HepG2 (cell line): ENCODE measurements around the gene CNTFR. TPM values are rescaled to one million over a fixed set of nuclear protein-coding genes. Genes with fewer than 3 reads are reported as not detected.

Experiments
- ATAC-seq: fragments of 200-7000 bp; cut with Tn5 transposase; 3 replicates; pipeline ENCODE4 v1.9.1; 2020; ENCODE audit warnings: mild to moderate bottlenecking, moderate library complexity
- BruUV-seq: library from RNA; stranded (reverse); fragments of 400-500 nt; replicated peaks from 2 replicates; lab custom pipeline; 2021; lab: Mats Ljungman, UMichigan
- CTCF ChIA-PET: fragments of 300-600 bp; formaldehyde crosslinking; extraction: SDS; loops from one replicate; lab custom pipeline; 2021; ENCODE audit warnings: low total read pairs, inconsistent platforms, low intra/inter-chr PET ratio; lab: Yijun Ruan, JAX
- POLR2A ChIA-PET: fragments of 350-600 bp; sonication (Branson Sonifier 250); formaldehyde crosslinking; loops from one replicate; lab custom pipeline; 2020; ENCODE audit warnings: antibody characterized with exemption, inconsistent platforms; lab: Yijun Ruan, JAX
- DNase-seq: peaks from one replicate; pipeline ENCODE4 v3.0.0-alpha.2; 2015; ENCODE audit warnings: low spot score
- FAIRE-seq: peaks from 3 replicates; lab custom pipeline; 2011; peaks lifted over from hg19 to GRCh38; lab: Jason Lieb, UNC
- H2AFZ ChIP-seq: one replicate; pipeline ENCODE4 v1.6.1; 2011; ENCODE audit warnings: low read length, inconsistent platforms
- H3K27ac ChIP-seq: fragments of 300-600 bp; 3 replicates; pipeline ENCODE4 v1.8.0; 2011; ENCODE audit warnings: mixed run types, mild to moderate bottlenecking, mixed read lengths, low read length, inconsistent platforms; ENCODE audit not compliant: insufficient read depth; ENCODE audit errors: extremely low read length
- H3K27me3 ChIP-seq, 2 experiments: fragments of 200-600 bp in 1 of 2; 2 replicates in 1 of 2; 3 replicates in 1 of 2; pipeline versions ENCODE4 v1.6.0 to v1.8.0; 2011; ENCODE audit warnings: low read length in 2 of 2, mild to moderate bottlenecking in 2 of 2, moderate library complexity in 2 of 2, inconsistent platforms in 1 of 2; ENCODE audit not compliant: insufficient read depth in 2 of 2, control insufficient read depth in 1 of 2
- H3K36me3 ChIP-seq, 2 experiments: fragments of 200-600 bp in 1 of 2; replicated peaks in 1 of 2; 2 replicates in 1 of 2; 3 replicates in 1 of 2; pipeline versions ENCODE4 v1.5.1 to v1.8.0; 2011; ENCODE audit warnings: low read length in 2 of 2, inconsistent platforms in 1 of 2; ENCODE audit not compliant: insufficient read depth in 2 of 2, control insufficient read depth in 1 of 2
- H3K4me1 ChIP-seq: 2 replicates; pipeline ENCODE4 v1.5.1; 2012; ENCODE audit warnings: low read length, inconsistent platforms; ENCODE audit not compliant: insufficient read depth
- H3K4me2 ChIP-seq: 2 replicates; pipeline ENCODE4 v1.6.0; 2011; ENCODE audit warnings: low read depth, low read length, inconsistent platforms
- H3K4me3 ChIP-seq, 3 experiments: fragments of 200-600 bp in 1 of 3; sonication (generic), shearing (Covaris generic) in 1 of 3; replicated peaks in 1 of 3; 2 replicates each; pipeline ENCODE4 v1.5.1; 2011 to 2016; ENCODE audit warnings: low read length in 3 of 3, inconsistent platforms in 2 of 3, low read depth in 2 of 3, mild to moderate bottlenecking in 2 of 3, control low read depth in 1 of 3, mixed read lengths in 1 of 3; ENCODE audit not compliant: insufficient read depth in 1 of 3
- H3K79me2 ChIP-seq: one replicate; pipeline ENCODE4 v1.6.1; 2011; ENCODE audit warnings: low read length, inconsistent platforms; ENCODE audit not compliant: insufficient read depth
- H3K9ac ChIP-seq: 2 replicates; pipeline ENCODE4 v1.6.0; 2011; ENCODE audit warnings: mild to moderate bottlenecking, low read depth, low read length, inconsistent platforms; ENCODE audit not compliant: insufficient read depth
- H3K9me3 ChIP-seq: 2 replicates; pipeline ENCODE4 v1.5.1; 2012; ENCODE audit warnings: mild to moderate bottlenecking, low read length
- H4K20me1 ChIP-seq: 2 replicates; pipeline ENCODE4 v1.6.0; 2011; ENCODE audit warnings: inconsistent platforms, mild to moderate bottlenecking, low read length, moderate library complexity; ENCODE audit not compliant: insufficient read depth
- BRD4 ChIP-seq: sonication (generic); formaldehyde crosslinking; IDR thresholded peaks from 2 replicates; pipeline ENCODE4 v1.4.0; 2020; ENCODE audit warnings: missing genetic modification reagents
- FIP1L1 ChIP-seq: fragments of 200-400 bp; formaldehyde crosslinking; IDR thresholded peaks from 2 replicates; pipeline ENCODE4 v1.6.1; 2018; ENCODE audit warnings: low read depth, mild to moderate bottlenecking, low read length, moderate library complexity, borderline replicate concordance; ENCODE audit not compliant: insufficient read depth
- FOSL2 ChIP-seq: sonication (generic); formaldehyde crosslinking; IDR thresholded peaks from 2 replicates; pipeline ENCODE4 v1.4.0; 2020; ENCODE audit warnings: missing genetic modification reagents
- FOXC1 ChIP-seq: sonication (generic); formaldehyde crosslinking; IDR thresholded peaks from 2 replicates; pipeline ENCODE4 v1.8.0; 2022; ENCODE audit warnings: mild to moderate bottlenecking, missing genetic modification reagents, borderline replicate concordance
- HDAC2 ChIP-seq: sonication (generic); formaldehyde crosslinking; IDR thresholded peaks from 2 replicates; pipeline ENCODE4 v1.4.0; 2020; ENCODE audit warnings: missing genetic modification reagents
- KLF13 ChIP-seq: sonication (generic); formaldehyde crosslinking; IDR thresholded peaks from 2 replicates; pipeline ENCODE4 v1.4.0; 2020; ENCODE audit warnings: mild to moderate bottlenecking, missing genetic modification reagents
- NCOA5 ChIP-seq: sonication (generic); formaldehyde crosslinking; IDR thresholded peaks from 2 replicates; pipeline ENCODE4 v1.4.0; 2020; ENCODE audit warnings: missing genetic modification reagents
- PAF1 ChIP-seq: IDR thresholded peaks from 2 replicates; pipeline ENCODE4 v1.6.1; 2016; ENCODE audit warnings: missing genetic modification reagents, missing compliant biosample characterization
- TP53 ChIP-seq: sonication (generic); formaldehyde crosslinking; conservative IDR thresholded peaks from 2 replicates; pipeline ENCODE4 v1.4.0; 2020; ENCODE audit warnings: missing genetic modification reagents
- TSC22D2 ChIP-seq: sonication (generic); formaldehyde crosslinking; IDR thresholded peaks from 2 replicates; pipeline ENCODE4 v1.5.1; 2020; ENCODE audit warnings: missing genetic modification reagents, mild to moderate bottlenecking, borderline replicate concordance
- ZBTB38 ChIP-seq: sonication (generic); formaldehyde crosslinking; IDR thresholded peaks from 2 replicates; pipeline ENCODE4 v1.5.1; 2020; ENCODE audit warnings: mild to moderate bottlenecking, missing genetic modification reagents
- ZNF160 ChIP-seq: sonication (generic); formaldehyde crosslinking; IDR thresholded peaks from 2 replicates; pipeline ENCODE4 v1.8.0; 2022; ENCODE audit warnings: mild to moderate bottlenecking, inconsistent platforms, missing genetic modification reagents
- ZNF232 ChIP-seq: sonication (generic); formaldehyde crosslinking; IDR thresholded peaks from 2 replicates; pipeline ENCODE4 v1.4.0; 2020; ENCODE audit warnings: missing genetic modification reagents, borderline replicate concordance
- ZNF788 ChIP-seq: sonication (generic); formaldehyde crosslinking; IDR thresholded peaks from 2 replicates; pipeline ENCODE4 v1.5.0; 2020; ENCODE audit warnings: mild to moderate bottlenecking, missing genetic modification reagents, borderline replicate concordance
- WGBS: methylation state at CpG from one replicate; pipeline ENCODE4 v1.1.6; 2017; ENCODE audit warnings: low lambda C conversion rate; 5-methylcytosine and 5-hydroxymethylcytosine counted together
- in situ Hi-C: cut with HindIII; loops from 2 replicates; pipeline ENCODE4 v1.10.0; 2017; ENCODE audit warnings: low pct_unique_long_range_greater_than_20kb; ENCODE audit not compliant: extremely low pct_ligation_motif_present
- intact Hi-C: fragments of 100-400 bp; cut with micrococcal nuclease; formaldehyde crosslinking; loops from one replicate; pipeline ENCODE4 v1.10.0; 2022; ENCODE audit not compliant: unreplicated experiment
- polyA plus RNA-seq, 8 experiments: library from polyadenylated mRNA; depleted of rRNA in 3 of 8; stranded (reverse) in 7 of 8; unstranded in 1 of 8; fragments of >200 nt; fragmentation: Illumina TruSeq in 4 of 8; extraction: Trizol in 4 of 8; gene quantifications; 2 replicates each; pipeline versions ENCODE4 v1.2.1 to v1.2.3, GENCODE V29; 2011 to 2016; ENCODE audit warnings: low read depth in 4 of 8, missing spikeins in 1 of 8, mixed read lengths in 1 of 8; ENCODE audit not compliant: insufficient read depth in 1 of 8
- total RNA-seq, 5 experiments: library from RNA; depleted of rRNA; stranded (reverse); fragments of >200 nt; fragmentation: Illumina TruSeq; extraction: Trizol; gene quantifications; 2 replicates each; pipeline ENCODE4 v1.2.3, GENCODE V29; 2016; ENCODE audit warnings: low read depth in 1 of 5
- TF ChIP-seq, protein P1 (sequence below): sonication (generic); formaldehyde crosslinking; IDR thresholded peaks from 2 replicates; pipeline ENCODE4 v1.5.0; 2020; ENCODE audit warnings: mild to moderate bottlenecking, missing genetic modification reagents, borderline replicate concordance
- TF ChIP-seq, protein P2 (sequence below): sonication (generic); formaldehyde crosslinking; IDR thresholded peaks from 2 replicates; pipeline ENCODE4 v1.5.1; 2020; ENCODE audit warnings: missing genetic modification reagents, mild to moderate bottlenecking, borderline replicate concordance
- TF ChIP-seq, protein P3 (sequence below): sonication (generic); formaldehyde crosslinking; IDR thresholded peaks from 2 replicates; pipeline ENCODE4 v1.5.0; 2020; ENCODE audit warnings: mild to moderate bottlenecking, missing genetic modification reagents

The CNTFR gene
- total and polyA plus RNA-seq, 2 of the 13 experiments (the other 11 are each of a cell fraction or from before 2014, with no cell fraction given): not detected

DNA sequence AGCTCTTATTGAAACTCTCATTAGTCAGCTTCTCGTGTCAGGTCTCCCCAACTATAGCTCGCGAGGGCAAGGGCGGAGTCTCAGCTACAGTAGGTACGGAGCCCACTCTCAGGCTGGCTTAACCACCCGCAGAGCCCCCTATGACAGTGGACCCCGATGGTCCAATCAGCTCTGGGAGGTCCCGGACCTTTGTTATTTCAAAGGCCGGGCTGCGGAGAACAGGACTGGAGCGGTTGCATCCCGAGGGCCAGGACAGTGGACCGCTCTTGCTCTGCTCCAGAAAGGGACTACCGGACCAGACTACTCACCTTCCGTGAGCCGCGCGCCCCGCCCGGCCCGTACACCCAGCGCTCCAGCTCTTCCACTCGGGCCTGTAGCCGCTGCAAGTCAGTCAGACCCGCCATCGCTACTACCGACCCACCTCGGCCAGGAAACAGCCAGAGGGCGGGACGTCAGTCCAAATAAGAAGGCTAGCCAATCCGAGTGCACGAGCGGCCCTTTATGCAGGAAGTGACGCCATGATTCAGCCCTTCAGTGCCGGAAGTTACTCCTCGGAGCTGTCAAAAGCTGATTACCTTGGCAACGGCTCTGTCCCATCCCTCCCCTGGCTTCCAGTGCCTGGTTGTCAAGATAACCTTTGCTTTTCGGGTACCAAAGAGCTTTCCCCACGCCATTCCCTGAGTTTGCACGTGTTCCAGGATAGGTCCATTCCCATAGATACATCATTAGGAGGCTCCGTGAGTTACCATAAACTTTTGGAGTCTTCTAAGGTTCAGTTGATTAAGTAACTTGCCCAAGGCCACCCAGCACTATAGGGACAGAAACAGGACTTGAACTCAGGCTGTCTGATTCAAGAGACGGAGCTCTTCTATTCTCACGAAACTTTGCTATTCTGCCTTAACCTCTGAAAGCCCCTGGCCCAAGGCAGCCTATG is 30.8 kb upstream of the CNTFR start, which contains the start of gene DCTN3:
Gene DCTN3 (minus strand): TSS at position 435 of the 934 bp plus-strand sequence. CDS start 31 bp downstream, at position 404.
- Histone ChIP-seq H3K79me2 (no peaks in the 10 kb centered on the region), H3K4me1 (peaks cover 17% of the 10 kb centered on the region), H3K27me3 (peaks cover 0 to 2% of the 10 kb centered on the region in 2 experiments; a peak in 2 of 5 replicates), H3K4me2 (peak within 1 kb of the TSS; percentile 81), H3K4me3 (peak within 1 kb of the TSS; percentile 89 to 93 (median 89)), H3K9me3 (no peaks in the 10 kb centered on the region), H2AFZ (peak within 1 kb of the TSS; percentile 97), H4K20me1 (no peaks in the 10 kb centered on the region), H3K9ac (peak within 1 kb of the TSS; percentile 75), H3K36me3 (peaks cover 2 to 4% of the 10 kb centered on the region in 2 experiments; a peak in 2 of 5 replicates), H3K27ac (no peak within 1 kb of the TSS)
- ChIA-PET POLR2A (interaction anchor here (0.6 to 1.9 kb wide), 8 partner anchors 9 to 45 kb away, joined by 3 to 14 read pairs (median 4); partner anchors contain the start of genes ARID3C, GALT, IL11RA and SIGMAR1), CTCF (no interaction called here)
- TSS peak; percentile 68 for BruUV-seq
- peak; percentile 98 for FAIRE-seq
- intact Hi-C loops: loop anchor here (1.0 kb wide), 1 partner anchor 8 kb away; the partner anchor contains the start of gene RPP25L
- DNase-seq: peak; percentile 91
- in situ Hi-C loops: no loop called here
- peak; percentile 98 for ATAC-seq
- 14% methylated on average over 16 of the region's 43 CpGs for WGBS
- TF ChIP-seq ZNF232 (CRISPR knock-in tag): peak; percentile 70; the same call in 1 of the 2 replicates
- TF ChIP-seq TP53 (CRISPR knock-in tag): no peak
- no peak for TF ChIP-seq TSC22D2 (CRISPR knock-in tag)
- no peak; the same call in 1 of the 2 replicates for TF ChIP-seq FOSL2 (CRISPR knock-in tag)
- TF ChIP-seq HDAC2 (CRISPR knock-in tag): no peak; the same call in 1 of the 2 replicates
- no peak for TF ChIP-seq NCOA5
- no peak for TF ChIP-seq FOXC1 (CRISPR knock-in tag)
- TF ChIP-seq, protein P1, sequence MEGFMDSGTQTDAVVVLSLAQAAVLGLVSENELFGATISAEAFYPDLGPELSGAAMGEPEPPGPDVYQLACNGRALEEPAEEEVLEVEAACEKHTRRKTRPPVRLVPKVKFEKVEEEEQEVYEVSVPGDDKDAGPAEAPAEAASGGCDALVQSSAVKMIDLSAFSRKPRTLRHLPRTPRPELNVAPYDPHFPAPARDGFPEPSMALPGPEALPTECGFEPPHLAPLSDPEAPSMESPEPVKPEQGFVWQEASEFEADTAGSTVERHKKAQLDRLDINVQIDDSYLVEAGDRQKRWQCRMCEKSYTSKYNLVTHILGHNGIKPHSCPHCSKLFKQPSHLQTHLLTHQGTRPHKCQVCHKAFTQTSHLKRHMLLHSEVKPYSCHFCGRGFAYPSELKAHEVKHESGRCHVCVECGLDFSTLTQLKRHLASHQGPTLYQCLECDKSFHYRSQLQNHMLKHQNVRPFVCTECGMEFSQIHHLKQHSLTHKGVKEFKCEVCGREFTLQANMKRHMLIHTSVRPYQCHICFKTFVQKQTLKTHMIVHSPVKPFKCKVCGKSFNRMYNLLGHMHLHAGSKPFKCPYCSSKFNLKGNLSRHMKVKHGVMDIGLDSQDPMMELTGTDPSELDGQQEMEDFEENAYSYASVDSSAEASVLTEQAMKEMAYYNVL (CRISPR knock-in tag): peak; percentile 43; the same call in 1 of the 2 replicates
- TF ChIP-seq, protein P2, sequence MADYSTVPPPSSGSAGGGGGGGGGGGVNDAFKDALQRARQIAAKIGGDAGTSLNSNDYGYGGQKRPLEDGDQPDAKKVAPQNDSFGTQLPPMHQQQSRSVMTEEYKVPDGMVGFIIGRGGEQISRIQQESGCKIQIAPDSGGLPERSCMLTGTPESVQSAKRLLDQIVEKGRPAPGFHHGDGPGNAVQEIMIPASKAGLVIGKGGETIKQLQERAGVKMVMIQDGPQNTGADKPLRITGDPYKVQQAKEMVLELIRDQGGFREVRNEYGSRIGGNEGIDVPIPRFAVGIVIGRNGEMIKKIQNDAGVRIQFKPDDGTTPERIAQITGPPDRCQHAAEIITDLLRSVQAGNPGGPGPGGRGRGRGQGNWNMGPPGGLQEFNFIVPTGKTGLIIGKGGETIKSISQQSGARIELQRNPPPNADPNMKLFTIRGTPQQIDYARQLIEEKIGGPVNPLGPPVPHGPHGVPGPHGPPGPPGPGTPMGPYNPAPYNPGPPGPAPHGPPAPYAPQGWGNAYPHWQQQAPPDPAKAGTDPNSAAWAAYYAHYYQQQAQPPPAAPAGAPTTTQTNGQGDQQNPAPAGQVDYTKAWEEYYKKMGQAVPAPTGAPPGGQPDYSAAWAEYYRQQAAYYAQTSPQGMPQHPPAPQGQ (CRISPR knock-in tag): no peak
- peak; percentile 49; the same call in 1 of the 2 replicates for TF ChIP-seq ZNF788
- TF ChIP-seq, protein P3, sequence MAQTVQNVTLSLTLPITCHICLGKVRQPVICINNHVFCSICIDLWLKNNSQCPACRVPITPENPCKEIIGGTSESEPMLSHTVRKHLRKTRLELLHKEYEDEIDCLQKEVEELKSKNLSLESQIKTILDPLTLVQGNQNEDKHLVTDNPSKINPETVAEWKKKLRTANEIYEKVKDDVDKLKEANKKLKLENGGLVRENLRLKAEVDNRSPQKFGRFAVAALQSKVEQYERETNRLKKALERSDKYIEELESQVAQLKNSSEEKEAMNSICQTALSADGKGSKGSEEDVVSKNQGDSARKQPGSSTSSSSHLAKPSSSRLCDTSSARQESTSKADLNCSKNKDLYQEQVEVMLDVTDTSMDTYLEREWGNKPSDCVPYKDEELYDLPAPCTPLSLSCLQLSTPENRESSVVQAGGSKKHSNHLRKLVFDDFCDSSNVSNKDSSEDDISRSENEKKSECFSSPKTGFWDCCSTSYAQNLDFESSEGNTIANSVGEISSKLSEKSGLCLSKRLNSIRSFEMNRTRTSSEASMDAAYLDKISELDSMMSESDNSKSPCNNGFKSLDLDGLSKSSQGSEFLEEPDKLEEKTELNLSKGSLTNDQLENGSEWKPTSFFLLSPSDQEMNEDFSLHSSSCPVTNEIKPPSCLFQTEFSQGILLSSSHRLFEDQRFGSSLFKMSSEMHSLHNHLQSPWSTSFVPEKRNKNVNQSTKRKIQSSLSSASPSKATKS (CRISPR knock-in tag): no peak
- peak; percentile 26; the same call in 1 of the 2 replicates for TF ChIP-seq ZBTB38 (CRISPR knock-in tag)
- TF ChIP-seq ZNF160 (CRISPR knock-in tag): no peak
- no peak for TF ChIP-seq FIP1L1
- no peak for TF ChIP-seq PAF1
- TF ChIP-seq BRD4: 0 out of 2 replicates have a peak, but pooled peaks have one; percentile 1
- no peak for TF ChIP-seq KLF13 (CRISPR knock-in tag)
